Thyroid gland (tissue), 4 donors: ENCODE data around the gene NPDC1. TPM values are rescaled to one million over a fixed set of nuclear protein-coding genes. Genes with fewer than 3 reads are reported as not detected.

Source experiments
- DNase-seq, 2 donors: peaks; one replicate each; pipeline ENCODE4 v3.0.0-alpha.2; 2019
- H3K27ac ChIP-seq, 3 donors: fragments of 200-600 bp; sonication (generic); 1 replicate in 2 of 3; 2 replicates in 1 of 3; pipeline ENCODE4 v1.5.1; 2016 to 2019; ENCODE audit warnings: mild to moderate bottlenecking in 1 of 3, moderate library complexity in 1 of 3
- H3K27me3 ChIP-seq: fragments of 200-600 bp; sonication (generic); one replicate; pipeline ENCODE4 v1.5.1; 2019
- H3K36me3 ChIP-seq, 2 donors: fragments of 200-600 bp; sonication (generic); one replicate each; pipeline ENCODE4 v1.5.1; 2016 to 2019
- H3K4me1 ChIP-seq, 2 donors: fragments of 200-600 bp; sonication (generic); one replicate each; pipeline ENCODE4 v1.5.1; 2017 to 2019
- H3K4me3 ChIP-seq, 3 donors: fragments of 200-600 bp; sonication (generic); replicated peaks in 1 of 3; 1 replicate in 2 of 3; 2 replicates in 1 of 3; pipeline ENCODE4 v1.5.1; 2016; ENCODE audit warnings: mild to moderate bottlenecking in 1 of 3
- H3K9me3 ChIP-seq: fragments of 200-600 bp; sonication (generic); one replicate; pipeline ENCODE4 v1.5.1; 2017
- POLR2A ChIP-seq, 2 donors: fragments of 450-650 bp; IDR thresholded peaks; one replicate each; pipeline ENCODE4 v1.6.1; 2017; ENCODE audit warnings: antibody characterized with exemption in 2 of 2, mild to moderate bottlenecking in 2 of 2, moderate library complexity in 1 of 2
- WGBS, 2 donors: methylation state at CpG; one replicate each; pipeline ENCODE4 v1.1.5; 2017; 5-methylcytosine and 5-hydroxymethylcytosine counted together
- intact Hi-C: fragments of 100-400 bp; cut with DNase I; formaldehyde crosslinking; loops from one replicate; pipeline ENCODE4 v1.15.1; 2023
- small RNA-seq: library from RNA; depleted of rRNA; stranded (forward); fragments of <200 nt; gene quantifications from one replicate; pipeline ENCODE3, GENCODE V24; 2016
- total RNA-seq, 4 donors: library from RNA; depleted of rRNA; stranded (reverse); fragments of >200 nt; gene quantifications; one replicate each; pipeline ENCODE4 v1.2.3, GENCODE V29; 2016
- TF ChIP-seq, protein P1 (sequence below), 6 experiments: fragments of 200-600 bp in 3 of 6; fragments of 450-650 bp in 3 of 6; sonication (generic) in 3 of 6; IDR thresholded peaks; one replicate each; pipeline ENCODE4 v1.5.1; 2016 to 2019; ENCODE audit warnings: antibody characterized with exemption in 6 of 6, mild to moderate bottlenecking in 2 of 6, inconsistent platforms in 1 of 6, moderate library complexity in 1 of 6

The NPDC1 gene
- total RNA-seq, 4 donors from 2014 or later = 23.3 to 65.9 (median 35.4) TPM

GRCh38 chr9:136994180-136994887, 51.6 kb downstream of the NPDC1 start:
- DNase-seq = no peak
- Histone ChIP-seq H3K9me3 (no peaks in the 10 kb centered on the region), H3K4me3 (peak overlapping the region in 1 of 3 donors; percentile 24), H3K27ac (peak overlapping the region in 1 of 3 donors; percentile 78), H3K27me3 (no peaks in the 10 kb centered on the region), H3K4me1 (peaks cover 46 to 69% of the 10 kb centered on the region in 2 donors), H3K36me3 (no peaks in the 10 kb centered on the region)
- no peak for TF ChIP-seq POLR2A (IDR thresholded peaks at IDR 0.05)
- TF ChIP-seq, protein P1, sequence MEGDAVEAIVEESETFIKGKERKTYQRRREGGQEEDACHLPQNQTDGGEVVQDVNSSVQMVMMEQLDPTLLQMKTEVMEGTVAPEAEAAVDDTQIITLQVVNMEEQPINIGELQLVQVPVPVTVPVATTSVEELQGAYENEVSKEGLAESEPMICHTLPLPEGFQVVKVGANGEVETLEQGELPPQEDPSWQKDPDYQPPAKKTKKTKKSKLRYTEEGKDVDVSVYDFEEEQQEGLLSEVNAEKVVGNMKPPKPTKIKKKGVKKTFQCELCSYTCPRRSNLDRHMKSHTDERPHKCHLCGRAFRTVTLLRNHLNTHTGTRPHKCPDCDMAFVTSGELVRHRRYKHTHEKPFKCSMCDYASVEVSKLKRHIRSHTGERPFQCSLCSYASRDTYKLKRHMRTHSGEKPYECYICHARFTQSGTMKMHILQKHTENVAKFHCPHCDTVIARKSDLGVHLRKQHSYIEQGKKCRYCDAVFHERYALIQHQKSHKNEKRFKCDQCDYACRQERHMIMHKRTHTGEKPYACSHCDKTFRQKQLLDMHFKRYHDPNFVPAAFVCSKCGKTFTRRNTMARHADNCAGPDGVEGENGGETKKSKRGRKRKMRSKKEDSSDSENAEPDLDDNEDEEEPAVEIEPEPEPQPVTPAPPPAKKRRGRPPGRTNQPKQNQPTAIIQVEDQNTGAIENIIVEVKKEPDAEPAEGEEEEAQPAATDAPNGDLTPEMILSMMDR (IDR thresholded peaks at IDR 0.05) = no peak
- 65 to 71% methylated on average over 16 to 19 of the region's 54 CpGs for WGBS, 2 donors
- intact Hi-C loops = no loop called here

GRCh38 chr9:136992819-136993369, 53.1 kb downstream of the NPDC1 start:
- WGBS, 2 donors = no CpG with 5 or more reads among the region's 18 CpGs

GRCh38 chr9:136991993-136992818, 53.8 kb downstream of the NPDC1 start, which contains the start of gene PAXX:
TSS of gene PAXX (plus strand) at chr9:136992422. CDS start at chr9:136992444, 22 bp downstream.
- peak within 1 kb of the TSS; percentile 57 to 78 (median 74) for H3K27ac ChIP-seq
- peaks cover 44 to 55% of the 10 kb centered on the region in 2 donors for H3K4me1 ChIP-seq
- intact Hi-C loops = no loop called here
- H3K36me3 ChIP-seq = no peaks in the 10 kb centered on the region
- 13% methylated on average over 3 of the region's 92 CpGs; no CpG with 5 or more reads in 1 of the 2 donors for WGBS, 2 donors
- H3K27me3 ChIP-seq = no peaks in the 10 kb centered on the region
- DNase-seq = peak; percentile 91 to 92
- TF ChIP-seq POLR2A (IDR thresholded peaks at IDR 0.05) = peak in 1 of 2 donors; percentile 53
- TF ChIP-seq, protein P1 (IDR thresholded peaks at IDR 0.05) = peak in 1 of 6 experiments; percentile 12
- no peaks in the 10 kb centered on the region for H3K9me3 ChIP-seq
- peak within 1 kb of the TSS in 2 of 3 donors; percentile 46 to 75 for H3K4me3 ChIP-seq

More at GRCh38 chr9:136992819-136993369, 53.1 kb downstream of the NPDC1 start:
- no peaks in the 10 kb centered on the region for H3K36me3 ChIP-seq
- peak overlapping the region in 2 of 3 donors; percentile 35 to 78 for H3K27ac ChIP-seq
- H3K4me1 ChIP-seq = peaks cover 46 to 62% of the 10 kb centered on the region in 2 donors
- intact Hi-C loops = no loop called here
- TF ChIP-seq, protein P1 (IDR thresholded peaks at IDR 0.05) = no peak
- H3K9me3 ChIP-seq = no peaks in the 10 kb centered on the region
- no peaks in the 10 kb centered on the region for H3K27me3 ChIP-seq
- peak overlapping the region in 2 of 3 donors; percentile 46 to 75 for H3K4me3 ChIP-seq
- DNase-seq = no peak

DNA sequence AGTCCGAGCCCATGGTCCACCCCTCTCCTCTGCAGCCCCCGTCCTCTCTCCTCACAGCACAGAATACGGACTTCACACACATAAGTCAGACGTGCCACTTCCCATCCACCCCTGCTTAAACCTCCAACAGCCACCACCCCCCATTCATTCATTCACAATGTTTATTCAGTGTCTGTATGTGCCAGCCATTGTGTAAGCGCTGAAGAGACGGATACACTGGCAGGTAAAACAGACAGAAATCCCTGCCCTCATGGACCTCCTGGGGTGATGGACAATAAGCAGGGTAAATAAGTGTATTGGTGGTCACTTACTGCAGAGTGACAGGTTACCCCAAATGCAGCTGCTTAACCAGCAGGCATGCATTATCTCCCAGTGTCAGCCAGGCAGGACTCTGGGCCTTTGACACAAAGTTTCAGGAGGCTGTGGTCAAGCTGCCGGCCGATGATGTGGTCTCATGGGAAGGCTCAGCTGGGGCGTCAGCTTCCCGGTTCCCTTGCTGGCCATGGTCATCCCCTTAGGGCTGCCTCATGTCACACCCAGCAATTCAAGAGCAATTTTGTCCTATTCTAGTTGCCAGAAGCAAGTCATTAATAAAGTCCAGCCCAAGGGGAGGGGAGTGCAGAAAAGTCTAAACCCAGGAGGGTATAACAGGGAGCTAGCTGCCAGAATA, 55.6 kb downstream of the NPDC1 start:
- peaks cover 27 to 39% of the 10 kb centered on the region in 2 donors for H3K4me1 ChIP-seq
- no peaks in the 10 kb centered on the region for H3K9me3 ChIP-seq
- no peaks in the 10 kb centered on the region for H3K36me3 ChIP-seq
- H3K27me3 ChIP-seq = no peaks in the 10 kb centered on the region
- no peak overlapping the region for H3K4me3 ChIP-seq
- DNase-seq = no peak
- WGBS, 2 donors = 66 to 69% methylated on average over 10 of the region's 10 CpGs
- H3K27ac ChIP-seq = no peak overlapping the region
- intact Hi-C loops = no loop called here
- TF ChIP-seq, protein P1 (IDR thresholded peaks at IDR 0.05) = no peak
- TF ChIP-seq POLR2A (IDR thresholded peaks at IDR 0.05) = no peak

Small RNAs within 50 kb of the gene (small RNA-seq; reads per million reads assigned to genes)
- gene RF00153 = not detected

Other genes with a start within 250 kb of the NPDC1 start
- gene CCDC183, start 249.8 kb downstream of the NPDC1 start, total RNA-seq = 1 to 10 TPM; 1.3 to 4.6 (median 2.8) TPM
- gene RABL6, start 238.2 kb downstream of the NPDC1 start, total RNA-seq = 10 to 100 TPM; 59.8 to 84.0 (median 62.2) TPM
- 1 to 10 TPM in 3 of 4 donors, under 1 TPM in 1; 0.83 to 4.7 (median 2.3) TPM for gene AJM1, start 203.7 kb downstream of the NPDC1 start, total RNA-seq
- 100 to 1,000 TPM in 2 of 4 donors, 10 to 100 TPM in 2; 79.4 to 174 (median 115) TPM for gene PHPT1, start 196.8 kb downstream of the NPDC1 start, total RNA-seq
- 10 to 100 TPM in 2 of 4 donors, 1 to 10 TPM in 2; 4.1 to 20.4 (median 9.0) TPM for gene MAMDC4, start 193.8 kb downstream of the NPDC1 start, total RNA-seq
- 100 to 1,000 TPM; 339 to 591 (median 526) TPM for gene EDF1, start 179.9 kb downstream of the NPDC1 start, total RNA-seq
- gene TRAF2, start 159.7 kb downstream of the NPDC1 start, total RNA-seq = 10 to 100 TPM in 3 of 4 donors, 1 to 10 TPM in 1; 9.7 to 18.3 (median 15.4) TPM
- 100 to 1,000 TPM; 138 to 282 (median 203) TPM for gene FBXW5, start 101.4 kb downstream of the NPDC1 start, total RNA-seq
- gene C8G, start 100.9 kb downstream of the NPDC1 start, total RNA-seq = 1 to 10 TPM in 1 of 4 donors, not detected in 3; 1.8 TPM
- 10 to 100 TPM; 24.3 to 85.0 (median 54.0) TPM for gene LCN12, start 93.9 kb downstream of the NPDC1 start, total RNA-seq
- gene PTGDS, start 68.7 kb downstream of the NPDC1 start, total RNA-seq = 10 to 100 TPM in 3 of 4 donors, 1 to 10 TPM in 1; 5.0 to 39.5 (median 33.9) TPM
- gene LCNL1, start 63.2 kb downstream of the NPDC1 start, total RNA-seq = under 1 TPM in 1 of 4 donors, not detected in 3; 0.54 TPM
- gene PAXX, start 53.8 kb downstream of the NPDC1 start, total RNA-seq = 100 to 1,000 TPM in 1 of 4 donors, 10 to 100 TPM in 3; 29.8 to 109 (median 50.7) TPM
- 100 to 1,000 TPM in 3 of 4 donors, 10 to 100 TPM in 1; 97.7 to 301 (median 268) TPM for gene CLIC3, start 49.6 kb downstream of the NPDC1 start, total RNA-seq
- 10 to 100 TPM; 36.8 to 59.7 (median 50.2) TPM for gene ABCA2, start 17.9 kb downstream of the NPDC1 start, total RNA-seq
- not detected for gene FUT7, start 14.1 kb downstream of the NPDC1 start, total RNA-seq
- under 1 TPM in 2 of 4 donors, not detected in 2; 0.22 to 0.49 TPM for gene ENTPD2, start 7.9 kb upstream of the NPDC1 start, total RNA-seq
- gene SAPCD2, start 24.4 kb upstream of the NPDC1 start, total RNA-seq = 1 to 10 TPM in 1 of 4 donors, under 1 TPM in 3; 0.27 to 1.0 (median 0.72) TPM
- 10 to 100 TPM in 2 of 4 donors, 1 to 10 TPM in 2; 9.3 to 15.7 (median 12.4) TPM for gene UAP1L1, start 31.3 kb upstream of the NPDC1 start, total RNA-seq
- 10 to 100 TPM; 48.2 to 73.8 (median 67.2) TPM for gene MAN1B1, start 40.8 kb upstream of the NPDC1 start, total RNA-seq
- 100 to 1,000 TPM; 120 to 209 (median 157) TPM for gene DPP7, start 68.6 kb upstream of the NPDC1 start, total RNA-seq
- not detected for gene GRIN1, start 93.0 kb upstream of the NPDC1 start, total RNA-seq
- gene LRRC26, start 123.9 kb upstream of the NPDC1 start, total RNA-seq = not detected
- not detected for gene TMEM210, start 125.9 kb upstream of the NPDC1 start, total RNA-seq
- gene ANAPC2, start 142.4 kb upstream of the NPDC1 start, total RNA-seq = 10 to 100 TPM; 25.6 to 34.1 (median 31.8) TPM
- gene SSNA1, start 142.5 kb upstream of the NPDC1 start, total RNA-seq = 10 to 100 TPM; 42.0 to 97.5 (median 62.8) TPM
- gene TPRN, start 154.6 kb upstream of the NPDC1 start, total RNA-seq = 10 to 100 TPM in 2 of 4 donors, 1 to 10 TPM in 2; 6.5 to 13.5 (median 9.9) TPM
- gene TMEM203, start 159.5 kb upstream of the NPDC1 start, total RNA-seq = 10 to 100 TPM; 29.7 to 47.3 (median 38.4) TPM
- 10 to 100 TPM in 3 of 4 donors, 1 to 10 TPM in 1; 9.0 to 16.6 (median 15.4) TPM for gene NDOR1, start 159.5 kb upstream of the NPDC1 start, total RNA-seq
- 1 to 10 TPM; 2.3 to 4.5 (median 3.8) TPM for gene RNF208, start 176.1 kb upstream of the NPDC1 start, total RNA-seq
- 1 to 10 TPM in 2 of 4 donors, under 1 TPM in 1, not detected in 1; 0.94 to 2.3 (median 1.3) TPM for gene CYSRT1, start 179.0 kb upstream of the NPDC1 start, total RNA-seq
- gene RNF224, start 181.3 kb upstream of the NPDC1 start, total RNA-seq = under 1 TPM in 2 of 4 donors, not detected in 2; 0.33 to 0.81 TPM
- gene SLC34A3, start 184.7 kb upstream of the NPDC1 start, total RNA-seq = under 1 TPM in 1 of 4 donors, not detected in 3; 0.33 TPM
- gene TUBB4B, start 195.1 kb upstream of the NPDC1 start, total RNA-seq = 100 to 1,000 TPM; 181 to 757 (median 487) TPM
- gene STPG3, start 205.1 kb upstream of the NPDC1 start, total RNA-seq = not detected
- 10 to 100 TPM; 29.8 to 39.1 (median 32.4) TPM for gene NELFB, start 209.2 kb upstream of the NPDC1 start, total RNA-seq
- 10 to 100 TPM; 10.8 to 14.7 (median 12.0) TPM for gene TOR4A, start 231.5 kb upstream of the NPDC1 start, total RNA-seq